ENCODE results near the gene METTL15.

GRCh38 chr11:28323621-28324020 lies 215.4 kb downstream of the METTL15 start:
- no peak for TF ChIP-seq CTCF (IDR thresholded peaks at IDR 0.05)
- no peak for TF ChIP-seq POLR2A (IDR thresholded peaks at IDR 0.05)

All from heart left ventricle (tissue), 13 donors.